KG1 (cell line): ENCODE data around the gene LRP1-AS.
A peak's percentile ranks its signal among the peaks of the same experiment; 100 is the strongest.

ENCODE experiments used
- DNase-seq: peaks from one replicate; lab custom pipeline; 2025; lab: John Stamatoyannopoulos, UW

The LRP1-AS gene

GRCh38 chr12:57119294-57120085 is 27.9 kb downstream of the LRP1-AS start:
- DNase-seq, result no peak

- no peak for DNase-seq
Measured at GRCh38 chr12:57118711-57119271, 28.6 kb downstream of the LRP1-AS start.

- no peak for DNase-seq
Measured at GRCh38 chr12:57116580-57117281, 30.7 kb downstream of the LRP1-AS start.

- DNase-seq, result peak; percentile 22
Measured at GRCh38 chr12:57112492-57113294, 34.7 kb downstream of the LRP1-AS start.

GRCh38 chr12:57111031-57111734 is 36.2 kb downstream of the LRP1-AS start, which contains the start of gene STAT6:
STAT6 (minus strand) TSS chr12:57111362; CDS start chr12:57108278, 3,084 bp downstream.
- DNase-seq, result peak; percentile 31

GRCh38 chr12:57110104-57111030 is 37.1 kb downstream of the LRP1-AS start:
- DNase-seq, result no peak

GRCh38 chr12:57109207-57110103 is 38.0 kb downstream of the LRP1-AS start:
- DNase-seq, result no peak

- no peak for DNase-seq
Measured at GRCh38 chr12:57107456-57108155, 39.8 kb downstream of the LRP1-AS start.

GRCh38 chr12:57106021-57106708 is 41.3 kb downstream of the LRP1-AS start:
- no peak for DNase-seq

GRCh38 chr12:57105011-57105753 is 42.2 kb downstream of the LRP1-AS start:
- DNase-seq, result no peak

GRCh38 chr12:57104292-57104910 is 43.0 kb downstream of the LRP1-AS start:
- no peak for DNase-seq

GRCh38 chr12:57103856-57104255 is 43.6 kb downstream of the LRP1-AS start:
- DNase-seq, result no peak

GRCh38 chr12:57101892-57102695 is 45.3 kb downstream of the LRP1-AS start:
- DNase-seq, result no peak

GRCh38 chr12:57099766-57100165 is 47.7 kb downstream of the LRP1-AS start:
- DNase-seq, result no peak

GRCh38 chr12:57099047-57099714 is 48.2 kb downstream of the LRP1-AS start:
- DNase-seq, result no peak
